ENCODE results near the gene TMEM185B.
"Not testable (repeated sequence)": the region's sequence is repeated elsewhere in the genome, so short reads cannot be mapped to it uniquely, and the experiment has no call there.

Gene TMEM185B

GRCh38 chr2:120235158-120235557 is 12.0 kb upstream of the TMEM185B start:
- DNase-seq (ENCODE audit: extremely low spot score, insufficient read length, low read depth); FAIRE-seq: not testable (repeated sequence)

- no peak for DNase-seq (ENCODE audit: extremely low spot score, insufficient read length, low read depth)
- FAIRE-seq, result no peak
Observed at GRCh38 chr2:120233292-120233691, 10.1 kb upstream of the TMEM185B start.

- FAIRE-seq (peak; percentile 98), DNase-seq (ENCODE audit: extremely low spot score, insufficient read length, low read depth) (peak; percentile 68)
Observed at GRCh38 chr2:120231974-120232635, 8.9 kb upstream of the TMEM185B start.

- no peak for DNase-seq (ENCODE audit: extremely low spot score, insufficient read length, low read depth)
- FAIRE-seq, result no peak
Observed at GRCh38 chr2:120231564-120231973, 8.4 kb upstream of the TMEM185B start.

- DNase-seq (ENCODE audit: extremely low spot score, insufficient read length, low read depth) (no peak), FAIRE-seq (peak; percentile 60)
Observed at GRCh38 chr2:120230515-120231471, 7.6 kb upstream of the TMEM185B start.

- DNase-seq (ENCODE audit: extremely low spot score, insufficient read length, low read depth), result no peak
Observed at GRCh38 chr2:120229341-120229740, 6.1 kb upstream of the TMEM185B start.

GRCh38 chr2:120228503-120228902 is 5.3 kb upstream of the TMEM185B start:
- FAIRE-seq (no peak), DNase-seq (ENCODE audit: extremely low spot score, insufficient read length, low read depth) (no peak)

More at GRCh38 chr2:120229341-120229740, 6.1 kb upstream of the TMEM185B start:
- no peak for FAIRE-seq

GRCh38 chr2:120227111-120227991 is 4.2 kb upstream of the TMEM185B start:
- no peak for FAIRE-seq
- DNase-seq (ENCODE audit: extremely low spot score, insufficient read length, low read depth), result no peak

- FAIRE-seq (no peak), DNase-seq (ENCODE audit: extremely low spot score, insufficient read length, low read depth) (no peak)
Observed at GRCh38 chr2:120226316-120226715, 3.1 kb upstream of the TMEM185B start.

- no peak for FAIRE-seq
- no peak for DNase-seq (ENCODE audit: extremely low spot score, insufficient read length, low read depth)
Observed at GRCh38 chr2:120225549-120226065, 2.4 kb upstream of the TMEM185B start.

GRCh38 chr2:120224735-120225548 is 1.7 kb upstream of the TMEM185B start:
- no peak for FAIRE-seq
- no peak for DNase-seq (ENCODE audit: extremely low spot score, insufficient read length, low read depth)

GRCh38 chr2:120224256-120224655 is 1.1 kb upstream of the TMEM185B start:
- FAIRE-seq, result no peak
- no peak for DNase-seq (ENCODE audit: extremely low spot score, insufficient read length, low read depth)

GRCh38 chr2:120222186-120223033 is 790 bp downstream of the TMEM185B start:
- FAIRE-seq, result no peak

GRCh38 chr2:120221616-120222015 is 1.6 kb downstream of the TMEM185B start:
- DNase-seq (ENCODE audit: extremely low spot score, insufficient read length, low read depth), result no peak
- FAIRE-seq, result no peak

More at GRCh38 chr2:120222186-120223033, 790 bp downstream of the TMEM185B start:
- DNase-seq (ENCODE audit: extremely low spot score, insufficient read length, low read depth), result no peak

GRCh38 chr2:120220756-120221155 is 2.4 kb downstream of the TMEM185B start:
- no peak for DNase-seq (ENCODE audit: extremely low spot score, insufficient read length, low read depth)
- FAIRE-seq, result no peak

GRCh38 chr2:120219766-120220165 is 3.4 kb downstream of the TMEM185B start:
- FAIRE-seq, result no peak
- DNase-seq (ENCODE audit: extremely low spot score, insufficient read length, low read depth), result no peak

- DNase-seq (ENCODE audit: extremely low spot score, insufficient read length, low read depth) (no peak), FAIRE-seq (no peak)
Observed at GRCh38 chr2:120219291-120219690, 3.9 kb downstream of the TMEM185B start.

GRCh38 chr2:120218181-120218580 is 5.0 kb downstream of the TMEM185B start:
- FAIRE-seq (no peak), DNase-seq (ENCODE audit: extremely low spot score, insufficient read length, low read depth) (no peak)
